SU-DHL-6 (cell line): Measurements from ENCODE around the gene NABP1.

Source experiments
- H2AFZ ChIP-seq: fragments of 200-600 bp; sonication (generic); 2 replicates; pipeline ENCODE4 v1.6.1; 2014; ENCODE audit warnings: low read depth, mild to moderate bottlenecking, moderate library complexity, mixed read lengths, antibody characterized with exemption, low read length; ENCODE audit not compliant: severe bottlenecking
- H3F3A ChIP-seq: fragments of 200-600 bp; shearing (Covaris generic); 2 replicates; pipeline ENCODE4 v1.6.0; 2016; ENCODE audit warnings: antibody characterized with exemption, mild to moderate bottlenecking; ENCODE audit not compliant: insufficient read depth
- H3K27ac ChIP-seq: fragments of 200-600 bp; sonication (generic); 2 replicates; pipeline ENCODE4 v1.5.1; 2016; ENCODE audit warnings: low read depth, mild to moderate bottlenecking, low read length, moderate library complexity, mixed read lengths
- H3K27me3 ChIP-seq: fragments of 200-600 bp; sonication (generic), shearing (Covaris generic); 2 replicates; pipeline ENCODE4 v1.6.0; 2014; ENCODE audit warnings: mild to moderate bottlenecking, low read length
- H3K36me3 ChIP-seq: fragments of 200-600 bp; sonication (generic); 2 replicates; pipeline ENCODE4 v1.6.1; 2014; ENCODE audit warnings: mild to moderate bottlenecking, low read length, mixed read lengths
- H3K4me2 ChIP-seq: fragments of 300-600, 200-600 bp; shearing (Covaris generic), sonication (generic); 2 replicates; pipeline ENCODE4 v1.6.0; 2014; ENCODE audit warnings: low read length, low read depth, mild to moderate bottlenecking; ENCODE audit not compliant: poor library complexity, severe bottlenecking
- H3K4me3 ChIP-seq: fragments of 200-600 bp; sonication (generic); 2 replicates; pipeline ENCODE4 v1.5.1; 2014; ENCODE audit warnings: antibody characterized with exemption, low read length, mild to moderate bottlenecking, mixed read lengths; ENCODE audit not compliant: insufficient read depth, poor library complexity, severe bottlenecking
- H3K79me2 ChIP-seq: fragments of 200-600 bp; sonication (generic); 2 replicates; pipeline ENCODE4 v1.6.1; 2014; ENCODE audit warnings: mild to moderate bottlenecking, low read length, moderate library complexity; ENCODE audit not compliant: insufficient read depth
- H3K9ac ChIP-seq: fragments of 200-600 bp; sonication (generic); 2 replicates; pipeline ENCODE4 v1.7.0; 2014; ENCODE audit warnings: mild to moderate bottlenecking, low read length
- H3K9me2 ChIP-seq: fragments of 200-600 bp; sonication (generic); replicated peaks from 2 replicates; pipeline ENCODE4 v1.6.1; 2014; ENCODE audit warnings: low read length; ENCODE audit not compliant: insufficient read depth
- H3K9me3 ChIP-seq: fragments of 200-600 bp; sonication (generic); 2 replicates; pipeline ENCODE4 v1.6.1; 2014; ENCODE audit warnings: low read length, mixed read lengths; ENCODE audit not compliant: insufficient read depth
- H4K20me1 ChIP-seq: fragments of 200-600 bp; sonication (generic); 2 replicates; pipeline ENCODE4 v1.6.1; 2014; ENCODE audit warnings: low read depth, mild to moderate bottlenecking, antibody characterized with exemption, low read length, moderate library complexity, mixed read lengths
- EZH2phosphoT487 ChIP-seq: fragments of 200-600 bp; sonication (generic), shearing (Covaris generic); conservative IDR thresholded peaks from 2 replicates; pipeline ENCODE4 v1.6.1; 2018; ENCODE audit warnings: mild to moderate bottlenecking, antibody characterized with exemption, low read length, moderate library complexity, mixed read lengths
- TF ChIP-seq, protein P1 (sequence below): fragments of 200-600 bp; sonication (generic); IDR thresholded peaks from one replicate; pipeline ENCODE4 v1.5.1; 2017; ENCODE audit warnings: antibody characterized with exemption, mild to moderate bottlenecking, low read length, moderate library complexity; ENCODE audit not compliant: insufficient read depth, poor library complexity, severe bottlenecking

Gene NABP1

DNA sequence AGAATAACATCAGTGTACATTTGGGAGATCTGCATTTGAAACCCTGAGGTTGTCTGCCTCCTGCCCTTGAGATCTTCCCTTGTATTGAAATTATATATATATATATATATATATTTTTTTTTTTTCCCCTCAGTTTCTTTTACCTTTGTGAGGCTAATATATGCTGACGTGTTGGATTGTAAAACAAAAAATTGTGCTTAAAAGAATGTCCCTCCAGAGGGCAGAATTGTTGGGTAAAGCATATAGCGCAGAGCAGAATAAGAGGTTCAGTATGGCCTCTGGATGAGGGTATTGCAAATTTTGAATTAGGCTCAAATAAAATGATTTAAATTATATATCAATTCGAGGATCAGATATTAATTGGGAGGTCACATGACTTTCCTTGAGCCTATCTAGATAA lies 12.4 kb downstream of the NABP1 start:
- Histone ChIP-seq H3K36me3 (peaks cover 30% of the 10 kb centered on the region), H2AFZ (no peak overlapping the region), H3K9me2 (no peaks in the 10 kb centered on the region), H3K4me2 (no peak overlapping the region), H3K27me3 (no peaks in the 10 kb centered on the region), H3K9ac (no peak overlapping the region), H3K4me3 (no peak overlapping the region), H3K9me3 (no peaks in the 10 kb centered on the region), H3K27ac (no peak overlapping the region), H4K20me1 (no peaks in the 10 kb centered on the region), H3F3A (peaks cover 37% of the 10 kb centered on the region), H3K79me2 (no peaks in the 10 kb centered on the region)
- no peak for TF ChIP-seq EZH2phosphoT487
- TF ChIP-seq, protein P1, sequence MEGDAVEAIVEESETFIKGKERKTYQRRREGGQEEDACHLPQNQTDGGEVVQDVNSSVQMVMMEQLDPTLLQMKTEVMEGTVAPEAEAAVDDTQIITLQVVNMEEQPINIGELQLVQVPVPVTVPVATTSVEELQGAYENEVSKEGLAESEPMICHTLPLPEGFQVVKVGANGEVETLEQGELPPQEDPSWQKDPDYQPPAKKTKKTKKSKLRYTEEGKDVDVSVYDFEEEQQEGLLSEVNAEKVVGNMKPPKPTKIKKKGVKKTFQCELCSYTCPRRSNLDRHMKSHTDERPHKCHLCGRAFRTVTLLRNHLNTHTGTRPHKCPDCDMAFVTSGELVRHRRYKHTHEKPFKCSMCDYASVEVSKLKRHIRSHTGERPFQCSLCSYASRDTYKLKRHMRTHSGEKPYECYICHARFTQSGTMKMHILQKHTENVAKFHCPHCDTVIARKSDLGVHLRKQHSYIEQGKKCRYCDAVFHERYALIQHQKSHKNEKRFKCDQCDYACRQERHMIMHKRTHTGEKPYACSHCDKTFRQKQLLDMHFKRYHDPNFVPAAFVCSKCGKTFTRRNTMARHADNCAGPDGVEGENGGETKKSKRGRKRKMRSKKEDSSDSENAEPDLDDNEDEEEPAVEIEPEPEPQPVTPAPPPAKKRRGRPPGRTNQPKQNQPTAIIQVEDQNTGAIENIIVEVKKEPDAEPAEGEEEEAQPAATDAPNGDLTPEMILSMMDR, result no peak

DNA sequence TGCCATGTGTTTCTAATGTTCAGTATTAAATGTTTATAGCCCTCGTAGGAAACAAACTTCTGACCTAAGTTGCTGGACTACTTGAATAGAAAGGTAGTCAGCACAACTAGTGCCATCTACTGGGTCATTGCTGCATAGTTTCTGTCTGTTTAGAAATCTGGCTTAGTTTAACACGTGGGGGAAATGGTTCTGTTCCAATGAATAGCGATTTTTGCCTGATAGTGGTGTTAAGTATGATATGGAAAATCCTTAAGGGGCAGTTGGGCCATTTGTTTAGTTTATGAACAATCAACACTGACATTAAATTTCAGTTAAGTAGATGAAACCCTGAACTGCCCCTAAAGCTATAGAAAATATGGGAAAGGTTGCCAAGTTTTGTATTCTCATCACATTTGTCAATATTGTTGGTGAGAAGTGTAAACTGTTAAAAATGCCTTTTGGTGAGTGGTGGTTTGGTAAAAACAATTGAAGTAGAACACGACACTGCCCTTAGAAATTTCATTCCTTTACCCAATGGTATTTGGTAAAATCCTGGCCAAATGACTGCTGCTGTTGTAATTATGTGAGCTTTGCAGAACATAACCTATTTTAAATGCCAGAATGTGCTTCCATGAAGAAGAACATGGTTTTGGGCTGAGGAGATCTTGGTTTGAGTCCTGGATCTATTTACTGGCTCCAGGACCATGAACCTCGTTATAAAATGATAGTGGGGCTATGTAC lies 13.2 kb downstream of the NABP1 start:
- H3K36me3 ChIP-seq, result peaks cover 22% of the 10 kb centered on the region
- no peaks in the 10 kb centered on the region for H3K9me2 ChIP-seq
- H3K79me2 ChIP-seq, result no peaks in the 10 kb centered on the region
- H3K9me3 ChIP-seq, result no peaks in the 10 kb centered on the region
- TF ChIP-seq, protein P1, result peak; percentile 63
- TF ChIP-seq EZH2phosphoT487, result no peak
- H3K27me3 ChIP-seq, result no peaks in the 10 kb centered on the region
- H3F3A ChIP-seq, result peaks cover 36% of the 10 kb centered on the region
- no peak overlapping the region for H3K27ac ChIP-seq
- H3K4me3 ChIP-seq, result no peak overlapping the region
- H3K9ac ChIP-seq, result no peak overlapping the region
- no peak overlapping the region for H3K4me2 ChIP-seq
- no peak overlapping the region for H2AFZ ChIP-seq
- no peaks in the 10 kb centered on the region for H4K20me1 ChIP-seq

DNA sequence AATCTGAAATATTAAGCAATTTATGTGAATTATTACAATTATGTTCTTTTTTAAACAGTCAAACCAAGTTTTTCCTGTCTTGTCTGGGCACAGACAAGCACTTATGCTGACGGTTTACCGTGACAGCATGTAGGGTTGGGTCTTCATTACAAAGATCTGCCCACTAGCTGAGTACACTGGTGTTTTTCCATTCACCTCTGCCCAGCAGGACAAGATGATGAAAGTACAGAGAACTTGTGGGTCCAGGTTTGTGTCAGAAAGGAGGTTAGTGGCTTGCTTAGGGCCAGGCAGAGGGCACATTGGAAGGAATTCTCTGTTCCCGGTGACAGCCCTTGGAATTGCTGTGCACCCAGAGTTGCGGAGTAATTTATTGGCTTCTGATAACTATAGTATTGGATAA lies 14.0 kb downstream of the NABP1 start:
- Histone ChIP-seq H4K20me1 (no peaks in the 10 kb centered on the region), H3K36me3 (peaks cover 15% of the 10 kb centered on the region), H3K9ac (no peak overlapping the region), H3K27me3 (no peaks in the 10 kb centered on the region), H3K9me3 (no peaks in the 10 kb centered on the region), H3K4me3 (no peak overlapping the region), H3F3A (peaks cover 30% of the 10 kb centered on the region), H3K9me2 (no peaks in the 10 kb centered on the region), H3K27ac (no peak overlapping the region), H3K79me2 (no peaks in the 10 kb centered on the region), H2AFZ (no peak overlapping the region), H3K4me2 (no peak overlapping the region)
- TF ChIP-seq, protein P1, result no peak
- TF ChIP-seq EZH2phosphoT487, result no peak
